ENCODE results near the gene RAB27A. TPM values are rescaled to one million over a fixed set of nuclear protein-coding genes. Genes with fewer than 3 reads are reported as not detected.

RAB27A gene
- total and polyA plus RNA-seq, 10 of the 15 experiments (the other 5 are each of a cell fraction or from before 2014, with no cell fraction given): 13.3 to 139 (median 35.2) TPM

- FAIRE-seq (no peak), ATAC-seq (no peak), DNase-seq (ENCODE audit: low read depth, low spot score) (no peak)
- Histone ChIP-seq H3K36me3 (ENCODE audit: control insufficient read depth in 2 of 2, insufficient read depth in 2 of 2, low read length in 1 of 2) (peaks cover 0 to 3% of the 10 kb centered on the region in 2 experiments; a peak in 2 of 4 replicates), H4K20me1 (ENCODE audit: control insufficient read depth, insufficient read depth) (no peaks in the 10 kb centered on the region), H3K9me3 (replicated peaks; ENCODE audit: control insufficient read depth, insufficient read depth, low read length) (no peaks in the 10 kb centered on the region), H3K4me2 (ENCODE audit: control insufficient read depth, insufficient read depth) (no peak overlapping the region), H3K27me3 (replicated peaks in 1 of 2; ENCODE audit: control insufficient read depth in 2 of 2, insufficient read depth in 2 of 2, low read length in 1 of 2) (no peaks in the 10 kb centered on the region), H3K4me1 (ENCODE audit: control insufficient read depth, insufficient read depth, low read length) (no peaks in the 10 kb centered on the region), H3K27ac (ENCODE audit: control insufficient read depth, insufficient read depth) (no peak overlapping the region), H3K79me2 (ENCODE audit: control insufficient read depth, insufficient read depth, low read length) (no peaks in the 10 kb centered on the region), H2AFZ (ENCODE audit: control insufficient read depth, low read depth, low read length) (no peak overlapping the region), H3K4me3 (no peak overlapping the region), H3K9ac (ENCODE audit: control insufficient read depth, insufficient read depth, low read length) (no peak overlapping the region)
- SMC1A ChIA-PET (ENCODE audit: uncharacterized antibody, unreplicated experiment): interaction anchor here (1.1 to 1.3 kb wide), 3 partner anchors 36 to 194 kb away, joined by 3 read pairs; no protein-coding TSS in a partner anchor
- in situ Hi-C loops (cut with MboI): no loop called here
- BruUV-seq (replicated peaks): no TSS peak
- CTCF ChIA-PET: interaction anchor here (0.7 to 1.2 kb wide), 2 partner anchors 9 to 44 kb away, joined by 3 to 5 read pairs; no protein-coding TSS in a partner anchor
- RAD21 ChIA-PET (ENCODE audit: unreplicated experiment): no interaction called here
- TF ChIP-seq BMI1 (IDR thresholded peaks at IDR 0.05; ENCODE audit: borderline replicate concordance): no peak
- TF ChIP-seq RB1 (IDR thresholded peaks at IDR 0.05; ENCODE audit: borderline replicate concordance): no peak
- TF ChIP-seq, protein P1, sequence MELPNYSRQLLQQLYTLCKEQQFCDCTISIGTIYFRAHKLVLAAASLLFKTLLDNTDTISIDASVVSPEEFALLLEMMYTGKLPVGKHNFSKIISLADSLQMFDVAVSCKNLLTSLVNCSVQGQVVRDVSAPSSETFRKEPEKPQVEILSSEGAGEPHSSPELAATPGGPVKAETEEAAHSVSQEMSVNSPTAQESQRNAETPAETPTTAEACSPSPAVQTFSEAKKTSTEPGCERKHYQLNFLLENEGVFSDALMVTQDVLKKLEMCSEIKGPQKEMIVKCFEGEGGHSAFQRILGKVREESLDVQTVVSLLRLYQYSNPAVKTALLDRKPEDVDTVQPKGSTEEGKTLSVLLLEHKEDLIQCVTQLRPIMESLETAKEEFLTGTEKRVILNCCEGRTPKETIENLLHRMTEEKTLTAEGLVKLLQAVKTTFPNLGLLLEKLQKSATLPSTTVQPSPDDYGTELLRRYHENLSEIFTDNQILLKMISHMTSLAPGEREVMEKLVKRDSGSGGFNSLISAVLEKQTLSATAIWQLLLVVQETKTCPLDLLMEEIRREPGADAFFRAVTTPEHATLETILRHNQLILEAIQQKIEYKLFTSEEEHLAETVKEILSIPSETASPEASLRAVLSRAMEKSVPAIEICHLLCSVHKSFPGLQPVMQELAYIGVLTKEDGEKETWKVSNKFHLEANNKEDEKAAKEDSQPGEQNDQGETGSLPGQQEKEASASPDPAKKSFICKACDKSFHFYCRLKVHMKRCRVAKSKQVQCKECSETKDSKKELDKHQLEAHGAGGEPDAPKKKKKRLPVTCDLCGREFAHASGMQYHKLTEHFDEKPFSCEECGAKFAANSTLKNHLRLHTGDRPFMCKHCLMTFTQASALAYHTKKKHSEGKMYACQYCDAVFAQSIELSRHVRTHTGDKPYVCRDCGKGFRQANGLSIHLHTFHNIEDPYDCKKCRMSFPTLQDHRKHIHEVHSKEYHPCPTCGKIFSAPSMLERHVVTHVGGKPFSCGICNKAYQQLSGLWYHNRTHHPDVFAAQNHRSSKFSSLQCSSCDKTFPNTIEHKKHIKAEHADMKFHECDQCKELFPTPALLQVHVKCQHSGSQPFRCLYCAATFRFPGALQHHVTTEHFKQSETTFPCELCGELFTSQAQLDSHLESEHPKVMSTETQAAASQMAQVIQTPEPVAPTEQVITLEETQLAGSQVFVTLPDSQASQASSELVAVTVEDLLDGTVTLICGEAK (IDR thresholded peaks at IDR 0.05; ENCODE audit: borderline replicate concordance): no peak
- no peak for TF ChIP-seq EED (IDR thresholded peaks at IDR 0.05; ENCODE audit: low read depth)
- no peak for TF ChIP-seq ATF7 (IDR thresholded peaks at IDR 0.05; ENCODE audit: low read depth)
- no peak for TF ChIP-seq BCL3 (IDR thresholded peaks at IDR 0.05; ENCODE audit: borderline replicate concordance, insufficient read depth, low read depth, low read length, poor library complexity, severe bottlenecking)
- no peak for TF ChIP-seq SP1 (IDR thresholded peaks at IDR 0.05; ENCODE audit: low read depth, low read length)
- TF ChIP-seq NRF1 (conservative IDR thresholded peaks at IDR 0.05; ENCODE audit: low read depth, low read length): no peak
- no peak for TF ChIP-seq CBFB (IDR thresholded peaks at IDR 0.05; ENCODE audit: low read depth)
- TF ChIP-seq SIN3A (IDR thresholded peaks at IDR 0.05; ENCODE audit: low read depth, low read length): no peak
- TF ChIP-seq ESRRA (IDR thresholded peaks at IDR 0.05; ENCODE audit: low read length): no peak
- TF ChIP-seq, protein P2, sequence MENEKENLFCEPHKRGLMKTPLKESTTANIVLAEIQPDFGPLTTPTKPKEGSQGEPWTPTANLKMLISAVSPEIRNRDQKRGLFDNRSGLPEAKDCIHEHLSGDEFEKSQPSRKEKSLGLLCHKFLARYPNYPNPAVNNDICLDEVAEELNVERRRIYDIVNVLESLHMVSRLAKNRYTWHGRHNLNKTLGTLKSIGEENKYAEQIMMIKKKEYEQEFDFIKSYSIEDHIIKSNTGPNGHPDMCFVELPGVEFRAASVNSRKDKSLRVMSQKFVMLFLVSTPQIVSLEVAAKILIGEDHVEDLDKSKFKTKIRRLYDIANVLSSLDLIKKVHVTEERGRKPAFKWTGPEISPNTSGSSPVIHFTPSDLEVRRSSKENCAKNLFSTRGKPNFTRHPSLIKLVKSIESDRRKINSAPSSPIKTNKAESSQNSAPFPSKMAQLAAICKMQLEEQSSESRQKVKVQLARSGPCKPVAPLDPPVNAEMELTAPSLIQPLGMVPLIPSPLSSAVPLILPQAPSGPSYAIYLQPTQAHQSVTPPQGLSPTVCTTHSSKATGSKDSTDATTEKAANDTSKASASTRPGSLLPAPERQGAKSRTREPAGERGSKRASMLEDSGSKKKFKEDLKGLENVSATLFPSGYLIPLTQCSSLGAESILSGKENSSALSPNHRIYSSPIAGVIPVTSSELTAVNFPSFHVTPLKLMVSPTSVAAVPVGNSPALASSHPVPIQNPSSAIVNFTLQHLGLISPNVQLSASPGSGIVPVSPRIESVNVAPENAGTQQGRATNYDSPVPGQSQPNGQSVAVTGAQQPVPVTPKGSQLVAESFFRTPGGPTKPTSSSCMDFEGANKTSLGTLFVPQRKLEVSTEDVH (IDR thresholded peaks at IDR 0.05; ENCODE audit: low read depth, partially characterized antibody): no peak
- intact Hi-C loops (cut with micrococcal nuclease; ENCODE audit: unreplicated experiment): no loop called here
- POLR2A ChIA-PET: interaction anchor here (0.8 to 1.0 kb wide), 2 partner anchors 10 to 28 kb away, joined by 3 to 5 read pairs; no protein-coding TSS in a partner anchor
- 95% methylated on average over 1 of the region's 1 CpG for WGBS (ENCODE audit: insufficient coverage, insufficient replicate concordance, low lambda C conversion rate, missing lambda C conversion rate)
These were observed 48.4 kb downstream of the RAB27A start for GRCh38 chr15:55241186-55241585.
